H9 (cell line): ENCODE measurements around the gene SQSTM1. TPM values are rescaled to one million over a fixed set of nuclear protein-coding genes. Genes with fewer than 3 reads are reported as not detected.

Experiments used
- DNase-seq: peaks from one replicate; pipeline ENCODE4 v3.0.0-alpha.2; 2017
- H2AFZ ChIP-seq: one replicate; pipeline ENCODE4 v1.6.1; 2013; ENCODE audit warnings: mild to moderate bottlenecking, low read length, control low read depth, moderate library complexity
- H2AK5ac ChIP-seq: 2 replicates; pipeline ENCODE4 v1.6.1; 2013; ENCODE audit warnings: low read length, control low read depth, mixed read lengths; ENCODE audit not compliant: insufficient read length
- H2BK120ac ChIP-seq: one replicate; pipeline ENCODE4 v1.6.1; 2013; ENCODE audit warnings: low read depth, mild to moderate bottlenecking, low read length, control low read depth, inconsistent platforms; ENCODE audit not compliant: poor library complexity, severe bottlenecking
- H2BK12ac ChIP-seq: 2 replicates; pipeline ENCODE4 v1.6.1; 2013; ENCODE audit warnings: low read length, control low read depth, mixed read lengths, low read depth; ENCODE audit not compliant: insufficient read length
- H2BK15ac ChIP-seq: 2 replicates; pipeline ENCODE4 v1.6.1; 2013; ENCODE audit warnings: low read depth, low read length, control low read depth
- H2BK20ac ChIP-seq: one replicate; pipeline ENCODE4 v1.6.1; 2013; ENCODE audit warnings: low read depth, mild to moderate bottlenecking, low read length, control low read depth, inconsistent platforms; ENCODE audit not compliant: poor library complexity, severe bottlenecking
- H2BK5ac ChIP-seq: 2 replicates; pipeline ENCODE4 v1.6.1; 2013; ENCODE audit warnings: low read length, control low read depth, mixed read lengths; ENCODE audit not compliant: insufficient read length
- H3K14ac ChIP-seq: 2 replicates; pipeline ENCODE4 v1.6.1; 2013; ENCODE audit warnings: low read length, control low read depth; ENCODE audit not compliant: insufficient read depth
- H3K18ac ChIP-seq: 2 replicates; pipeline ENCODE4 v1.6.1; 2013; ENCODE audit warnings: low read depth, mild to moderate bottlenecking, mixed read lengths, low read length, control low read depth; ENCODE audit not compliant: insufficient read length
- H3K23ac ChIP-seq: 2 replicates; pipeline ENCODE4 v1.6.1; 2013; ENCODE audit warnings: low read length, control low read depth, mixed read lengths, low read depth; ENCODE audit not compliant: insufficient read length
- H3K23me2 ChIP-seq: 2 replicates; pipeline ENCODE4 v1.6.1; 2013; ENCODE audit warnings: low read depth, mild to moderate bottlenecking, mixed read lengths, low read length, control low read depth; ENCODE audit not compliant: insufficient read length, poor library complexity, severe bottlenecking
- H3K27ac ChIP-seq: 2 replicates; pipeline ENCODE4 v1.5.1; 2013; ENCODE audit warnings: low read length, control low read depth, mixed read lengths, low read depth; ENCODE audit not compliant: insufficient read length
- H3K27me3 ChIP-seq: 2 replicates; pipeline ENCODE4 v1.6.1; 2013; ENCODE audit warnings: low read length, control low read depth, inconsistent platforms; ENCODE audit not compliant: insufficient read depth
- H3K4ac ChIP-seq: 2 replicates; pipeline ENCODE4 v1.6.1; 2013; ENCODE audit warnings: low read depth, mild to moderate bottlenecking, control low read depth, inconsistent platforms, low read length, moderate library complexity
- H3K4me1 ChIP-seq: 2 replicates; pipeline ENCODE4 v1.6.1; 2013; ENCODE audit warnings: low read length, control low read depth, inconsistent platforms; ENCODE audit not compliant: insufficient read depth
- H3K4me2 ChIP-seq: 2 replicates; pipeline ENCODE4 v1.6.1; 2013; ENCODE audit warnings: low read length, control low read depth, mixed read lengths; ENCODE audit not compliant: insufficient read length, insufficient read depth
- H3K56ac ChIP-seq: 2 replicates; pipeline ENCODE4 v1.6.1; 2013; ENCODE audit warnings: low read depth, mild to moderate bottlenecking, mixed read lengths, low read length, control low read depth; ENCODE audit not compliant: insufficient read length
- H3K79me1 ChIP-seq: 2 replicates; pipeline ENCODE4 v1.6.1; 2013; ENCODE audit warnings: low read depth, mild to moderate bottlenecking, moderate library complexity, low read length, control low read depth, inconsistent platforms; ENCODE audit not compliant: insufficient read depth, poor library complexity, severe bottlenecking
- H3K79me2 ChIP-seq: 2 replicates; pipeline ENCODE4 v1.6.1; 2013; ENCODE audit warnings: low read length, control low read depth, inconsistent platforms; ENCODE audit not compliant: insufficient read depth
- H3K9ac ChIP-seq: 2 replicates; pipeline ENCODE4 v1.6.1; 2013; ENCODE audit warnings: low read length, control low read depth, mixed read lengths; ENCODE audit not compliant: insufficient read length; ENCODE audit errors: extremely low read depth
- H3K9me3 ChIP-seq: one replicate; pipeline ENCODE4 v1.6.1; 2013; ENCODE audit warnings: low read depth, low read length, inconsistent platforms; ENCODE audit not compliant: control insufficient read depth
- H3T11ph ChIP-seq: one replicate; pipeline ENCODE4 v1.6.1; 2013; ENCODE audit warnings: mild to moderate bottlenecking, low read length, control low read depth, inconsistent platforms
- H4K20me1 ChIP-seq: one replicate; pipeline ENCODE4 v1.6.1; 2013; ENCODE audit not compliant: control insufficient read depth, insufficient read length, insufficient read depth
- H4K5ac ChIP-seq: 2 replicates; pipeline ENCODE4 v1.6.1; 2013; ENCODE audit warnings: low read depth, mild to moderate bottlenecking, mixed read lengths, low read length, control low read depth; ENCODE audit not compliant: insufficient read length
- H4K8ac ChIP-seq: replicated peaks from 2 replicates; pipeline ENCODE4 v1.6.1; 2013; ENCODE audit warnings: low read length, control low read depth, mixed read lengths, low read depth; ENCODE audit not compliant: insufficient read length
- H4K91ac ChIP-seq: 2 replicates; pipeline ENCODE4 v1.6.1; 2013; ENCODE audit warnings: low read depth, mild to moderate bottlenecking, moderate library complexity, mixed read lengths, low read length, control low read depth; ENCODE audit not compliant: insufficient read length
- H3K27ac Mint-ChIP-seq, 3 experiments: 2 replicates in 2 of 3; 3 replicates in 1 of 3; pipeline ENCODE4 v1.8.0; 2020 to 2021; ENCODE audit warnings: mixed read lengths in 3 of 3, mild to moderate bottlenecking in 1 of 3, moderate library complexity in 1 of 3
- H3K27me3 Mint-ChIP-seq: 2 replicates; pipeline ENCODE4 v1.8.0; 2021; ENCODE audit warnings: low read depth, mild to moderate bottlenecking, moderate library complexity, mixed read lengths
- H3K36me3 Mint-ChIP-seq, 3 experiments: 2 replicates in 2 of 3; 3 replicates in 1 of 3; pipeline ENCODE4 v1.8.0; 2020 to 2021; ENCODE audit warnings: low read depth in 3 of 3, mixed read lengths in 3 of 3; ENCODE audit not compliant: insufficient read depth in 1 of 3
- H3K4me1 Mint-ChIP-seq, 2 experiments: 2 replicates each; pipeline ENCODE4 v1.8.0; 2020; ENCODE audit warnings: mixed read lengths in 2 of 2
- H3K4me3 Mint-ChIP-seq, 2 experiments: 2 replicates in 1 of 2; 3 replicates in 1 of 2; pipeline ENCODE4 v1.8.0; 2020 to 2021; ENCODE audit warnings: mild to moderate bottlenecking in 2 of 2, mixed read lengths in 2 of 2, moderate library complexity in 1 of 2
- H3K9me3 Mint-ChIP-seq, 2 experiments: 2 replicates in 1 of 2; 3 replicates in 1 of 2; pipeline ENCODE4 v1.8.0; 2020; ENCODE audit warnings: mild to moderate bottlenecking in 2 of 2, mixed read lengths in 2 of 2, moderate library complexity in 1 of 2
- WGBS: extraction: QIAGEN DNeasy Blood & Tissue Kit; methylation state at CpG from one replicate; pipeline ENCODE4 v1.1.7; 2013; ENCODE audit warnings: missing lambda C conversion rate, low lambda C conversion rate, mixed read lengths; ENCODE audit not compliant: insufficient read length; ENCODE audit errors: extremely low coverage; 5-methylcytosine and 5-hydroxymethylcytosine counted together
- total RNA-seq: library from RNA; stranded (reverse); gene quantifications from 2 replicates; pipeline ENCODE4 v1.2.1, GENCODE V29; 2021
- TF ChIP-seq, protein P1 (sequence below): fragments of 200-600 bp; sonication (generic); conservative IDR thresholded peaks from 3 replicates; pipeline ENCODE4 v1.8.0; 2021; ENCODE audit warnings: antibody characterized with exemption, mild to moderate bottlenecking

Gene SQSTM1
- total RNA-seq, 1 experiment from 2014 or later = 144 TPM

DNA sequence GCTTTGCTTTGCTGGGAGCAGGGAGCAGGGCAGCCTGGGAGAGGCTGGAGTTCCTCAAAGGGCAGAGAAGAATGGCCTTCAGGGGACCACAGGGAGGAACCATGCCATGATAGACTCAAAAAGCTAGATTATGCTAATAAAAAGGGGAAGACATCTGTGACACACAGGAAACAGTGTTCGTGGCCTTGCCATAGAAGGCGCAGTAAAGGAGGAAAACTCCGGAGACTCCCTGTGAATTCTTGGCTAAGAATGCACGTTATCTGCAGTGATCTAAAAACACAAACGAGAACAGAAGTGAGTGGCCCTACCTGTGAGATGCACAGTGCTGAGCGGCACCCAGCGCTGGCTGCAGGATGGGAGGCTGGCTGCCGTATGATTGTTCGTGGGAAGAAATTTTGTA lies 42.8 kb upstream of the SQSTM1 start:
- Histone ChIP-seq H3K23me2 (no peaks in the 10 kb centered on the region), H4K20me1 (no peaks in the 10 kb centered on the region), H3K23ac (no peak overlapping the region), H4K5ac (no peak overlapping the region), H3K9me3 (no peaks in the 10 kb centered on the region), H3K4me2 (no peak overlapping the region), H3K9ac (no peak overlapping the region), H3K79me1 (no peaks in the 10 kb centered on the region), H3K4me1 (no peaks in the 10 kb centered on the region), H2AK5ac (no peak overlapping the region), H3K14ac (no peak overlapping the region), H3K4ac (no peak overlapping the region), H3K27ac (no peak overlapping the region), H4K91ac (no peak overlapping the region), H3K56ac (no peak overlapping the region), H3K18ac (no peak overlapping the region), H2BK5ac (no peak overlapping the region), H2BK12ac (no peak overlapping the region), H4K8ac (no peak overlapping the region), H2BK120ac (no peak overlapping the region), H3K79me2 (no peaks in the 10 kb centered on the region), H3K27me3 (no peaks in the 10 kb centered on the region), H2AFZ (no peak overlapping the region), H2BK15ac (no peak overlapping the region), H3T11ph (no peak overlapping the region), H2BK20ac (no peak overlapping the region)
- TF ChIP-seq, protein P1, sequence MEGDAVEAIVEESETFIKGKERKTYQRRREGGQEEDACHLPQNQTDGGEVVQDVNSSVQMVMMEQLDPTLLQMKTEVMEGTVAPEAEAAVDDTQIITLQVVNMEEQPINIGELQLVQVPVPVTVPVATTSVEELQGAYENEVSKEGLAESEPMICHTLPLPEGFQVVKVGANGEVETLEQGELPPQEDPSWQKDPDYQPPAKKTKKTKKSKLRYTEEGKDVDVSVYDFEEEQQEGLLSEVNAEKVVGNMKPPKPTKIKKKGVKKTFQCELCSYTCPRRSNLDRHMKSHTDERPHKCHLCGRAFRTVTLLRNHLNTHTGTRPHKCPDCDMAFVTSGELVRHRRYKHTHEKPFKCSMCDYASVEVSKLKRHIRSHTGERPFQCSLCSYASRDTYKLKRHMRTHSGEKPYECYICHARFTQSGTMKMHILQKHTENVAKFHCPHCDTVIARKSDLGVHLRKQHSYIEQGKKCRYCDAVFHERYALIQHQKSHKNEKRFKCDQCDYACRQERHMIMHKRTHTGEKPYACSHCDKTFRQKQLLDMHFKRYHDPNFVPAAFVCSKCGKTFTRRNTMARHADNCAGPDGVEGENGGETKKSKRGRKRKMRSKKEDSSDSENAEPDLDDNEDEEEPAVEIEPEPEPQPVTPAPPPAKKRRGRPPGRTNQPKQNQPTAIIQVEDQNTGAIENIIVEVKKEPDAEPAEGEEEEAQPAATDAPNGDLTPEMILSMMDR = no peak
- Mint-ChIP-seq H3K27ac (no peak overlapping the region; a peak in 1 of 7 replicates), H3K9me3 (no peaks in the 10 kb centered on the region), H3K4me1 (no peaks in the 10 kb centered on the region), H3K27me3 (peaks cover 2% of the 10 kb centered on the region; the same call in 1 of the 2 replicates), H3K4me3 (no peak overlapping the region), H3K36me3 (peaks cover 34 to 62% (median 47%) of the 10 kb centered on the region in 3 experiments)
- no peak for DNase-seq
- no CpG with 5 or more reads among the region's 9 CpGs for WGBS
